Activated CD4-positive, alpha-beta T cell treated with anti-CD3 and anti-CD28 coated beads for 48 hours (primary cell): ENCODE results near the gene LRRC8C.
"Not testable (repeated sequence)": the region's sequence is repeated elsewhere in the genome, so short reads cannot be mapped to it uniquely, and the experiment has no call there.

Experiments
- DNase-seq: peaks from one replicate; pipeline ENCODE4 v3.0.0-alpha.2; 2020

LRRC8C gene

GRCh38 chr1:89673251-89673650 lies 40.3 kb downstream of the LRRC8C start:
- DNase-seq = no peak

- no peak for DNase-seq
Observed at GRCh38 chr1:89675677-89676076, 42.8 kb downstream of the LRRC8C start.

GRCh38 chr1:89681045-89681729 lies 48.3 kb downstream of the LRRC8C start:
- no peak for DNase-seq

GRCh38 chr1:89682611-89683010 lies 49.7 kb downstream of the LRRC8C start:
- no peak for DNase-seq

- DNase-seq = no peak
Observed at GRCh38 chr1:89685461-89685860, 52.5 kb downstream of the LRRC8C start.

GRCh38 chr1:89686520-89686919 lies 53.6 kb downstream of the LRRC8C start:
- DNase-seq = peak; percentile 33

- no peak for DNase-seq
Observed at GRCh38 chr1:89687254-89687653, 54.3 kb downstream of the LRRC8C start.

GRCh38 chr1:89688607-89689006 lies 55.7 kb downstream of the LRRC8C start:
- DNase-seq = no peak

- DNase-seq = no peak
Observed at GRCh38 chr1:89689234-89689633, 56.3 kb downstream of the LRRC8C start.

- DNase-seq = no peak
Observed at GRCh38 chr1:89690595-89690994, 57.7 kb downstream of the LRRC8C start.

GRCh38 chr1:89692601-89693521 lies 59.9 kb downstream of the LRRC8C start:
- DNase-seq = no peak

GRCh38 chr1:89695847-89696246 lies 62.9 kb downstream of the LRRC8C start:
- no peak for DNase-seq

GRCh38 chr1:89697383-89697782 lies 64.5 kb downstream of the LRRC8C start:
- no peak for DNase-seq

- DNase-seq = no peak
Observed at GRCh38 chr1:89698020-89698560, 65.2 kb downstream of the LRRC8C start.

- no peak for DNase-seq
Observed at GRCh38 chr1:89698624-89699023, 65.7 kb downstream of the LRRC8C start.

- DNase-seq = no peak
Observed at GRCh38 chr1:89699451-89699986, 66.6 kb downstream of the LRRC8C start.

GRCh38 chr1:89701746-89702241 lies 68.9 kb downstream of the LRRC8C start:
- DNase-seq = peak; percentile 52

- DNase-seq = no peak
Observed at GRCh38 chr1:89702520-89703045, 69.7 kb downstream of the LRRC8C start.

- no peak for DNase-seq
Observed at GRCh38 chr1:89703469-89703868, 70.5 kb downstream of the LRRC8C start.

- no peak for DNase-seq
Observed at GRCh38 chr1:89704014-89704413, 71.1 kb downstream of the LRRC8C start.

- DNase-seq = not testable (repeated sequence)
Observed at GRCh38 chr1:89704885-89705284, 72.0 kb downstream of the LRRC8C start.

GRCh38 chr1:89705901-89706699 lies 73.2 kb downstream of the LRRC8C start:
- no peak for DNase-seq
